Activated effector memory CD4-positive, alpha-beta T cell treated with anti-CD3 and anti-CD28 coated beads, Interleukin-2, amount 50 U/mL, for 16 hours (primary cell): ENCODE data around the gene PTPRCAP.
A peak's percentile ranks its signal among the peaks of the same experiment; 100 is the strongest.

Source experiments
- DNase-seq: peaks from one replicate; pipeline ENCODE4 v3.0.0-alpha.2; 2020

The PTPRCAP gene

DNA sequence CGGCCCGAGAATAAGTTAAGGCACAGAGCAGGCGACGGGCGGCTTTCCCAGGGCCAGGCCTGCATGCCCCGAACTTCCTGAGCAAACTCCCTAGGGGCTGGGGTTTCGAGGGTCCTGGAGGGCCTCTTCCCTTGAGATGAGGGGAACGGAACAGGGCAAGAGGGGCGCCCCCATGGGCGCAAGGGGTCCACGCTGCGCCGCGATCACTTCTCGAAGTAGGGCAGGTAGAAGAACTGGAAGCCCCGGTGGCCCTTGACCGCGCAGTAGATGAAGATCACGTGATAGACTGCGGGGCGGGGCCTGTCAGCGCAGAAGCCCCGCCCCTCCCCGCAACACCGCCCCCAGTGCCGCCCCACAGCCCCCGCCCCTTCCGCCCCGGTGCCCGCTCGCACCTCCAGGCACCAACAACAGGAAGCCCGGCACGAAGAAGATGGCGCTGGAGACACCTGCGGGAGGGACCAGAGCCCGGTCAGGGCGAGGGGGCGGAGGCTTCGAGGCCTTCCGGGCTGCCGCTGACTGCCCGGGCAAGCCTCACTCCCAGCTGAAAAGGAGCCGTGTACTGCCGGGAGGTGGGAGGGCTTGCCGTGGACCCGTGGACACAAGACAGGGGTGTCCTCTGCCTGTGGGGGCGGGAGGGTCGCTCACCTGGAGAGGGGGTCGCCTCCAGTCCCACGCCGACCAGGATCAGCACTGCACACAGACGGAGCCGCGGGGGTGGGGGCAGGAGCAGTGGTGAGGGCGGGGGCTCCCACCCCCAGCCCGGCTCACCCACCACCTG, 27.1 kb upstream of the PTPRCAP start:
- peak; percentile 97 for DNase-seq

DNA sequence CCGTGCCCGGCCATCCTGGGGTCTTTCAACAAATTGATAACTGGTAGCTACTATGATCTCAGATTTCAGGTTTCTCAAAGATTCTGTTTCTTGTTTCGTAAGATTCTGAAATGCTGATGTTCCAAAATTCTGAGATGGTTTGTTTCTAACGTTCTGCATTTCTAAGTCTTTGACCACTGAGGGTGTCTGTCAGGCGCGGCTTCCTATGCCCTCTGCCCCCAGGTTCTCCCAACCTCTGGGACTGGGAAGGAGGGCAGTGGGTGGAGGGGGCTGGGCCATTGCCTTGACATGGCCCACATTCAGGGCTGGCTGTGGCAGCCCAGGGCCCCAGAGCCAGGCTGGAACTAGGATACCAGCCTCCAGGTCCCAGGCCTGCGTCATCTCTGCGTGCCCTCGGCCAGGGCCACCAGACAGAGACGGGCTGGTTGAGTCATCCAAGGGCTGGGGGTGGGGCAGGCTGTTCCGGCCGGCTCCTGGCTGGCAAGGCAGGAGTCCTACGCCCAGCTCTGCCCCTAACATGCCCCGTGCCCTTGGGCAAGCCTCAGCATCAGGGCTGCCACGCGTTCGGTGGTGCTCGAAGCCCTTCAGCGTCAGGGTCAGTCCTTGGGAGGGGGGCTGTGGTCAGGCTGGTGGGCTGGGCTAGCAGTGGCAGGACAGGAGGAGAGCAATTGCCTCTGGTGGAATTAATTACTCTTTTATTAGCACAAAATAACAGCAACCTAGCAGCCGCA, 26.4 kb upstream of the PTPRCAP start:
- DNase-seq, result no peak

DNA sequence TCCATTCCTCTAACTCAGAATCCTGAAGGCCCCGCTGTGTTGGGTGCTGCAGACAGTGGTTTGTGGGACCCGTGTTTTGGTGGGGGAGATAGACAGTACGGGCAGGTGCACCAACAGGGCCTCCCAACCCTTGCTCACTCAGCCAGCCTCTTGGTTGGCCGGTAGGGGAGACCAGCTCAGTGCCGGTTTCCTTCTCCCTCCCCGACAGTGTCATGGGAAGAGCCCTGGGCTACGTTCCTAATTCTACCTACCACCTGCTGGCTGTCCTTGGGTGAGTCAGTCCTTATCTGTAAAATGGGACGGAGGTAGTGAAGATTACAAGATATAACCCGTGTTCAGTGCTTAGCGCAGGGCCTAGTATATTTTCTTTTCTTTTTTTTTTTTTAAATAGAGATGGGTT, 25.7 kb upstream of the PTPRCAP start:
- DNase-seq, result no peak

DNA sequence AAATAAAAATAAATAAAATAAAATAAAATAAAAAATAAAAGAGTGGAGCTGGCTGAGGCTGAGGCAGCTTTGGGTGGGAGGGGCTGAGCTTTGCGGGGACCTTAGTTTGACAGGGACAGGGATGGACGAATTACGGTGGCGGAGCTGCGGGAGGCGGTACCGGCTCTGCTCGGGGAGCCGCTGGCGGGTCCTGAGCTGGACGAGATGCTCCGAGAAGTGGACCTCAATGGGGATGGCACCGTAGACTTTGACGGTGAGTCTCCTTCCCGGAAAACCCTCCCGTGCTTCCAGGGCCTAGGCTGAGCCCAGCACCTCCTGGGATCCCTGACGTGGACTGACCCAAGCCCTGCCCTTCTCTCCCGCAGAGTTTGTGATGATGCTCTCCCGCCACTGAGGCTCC, 20.8 kb upstream of the PTPRCAP start:
- DNase-seq, result no peak

DNA sequence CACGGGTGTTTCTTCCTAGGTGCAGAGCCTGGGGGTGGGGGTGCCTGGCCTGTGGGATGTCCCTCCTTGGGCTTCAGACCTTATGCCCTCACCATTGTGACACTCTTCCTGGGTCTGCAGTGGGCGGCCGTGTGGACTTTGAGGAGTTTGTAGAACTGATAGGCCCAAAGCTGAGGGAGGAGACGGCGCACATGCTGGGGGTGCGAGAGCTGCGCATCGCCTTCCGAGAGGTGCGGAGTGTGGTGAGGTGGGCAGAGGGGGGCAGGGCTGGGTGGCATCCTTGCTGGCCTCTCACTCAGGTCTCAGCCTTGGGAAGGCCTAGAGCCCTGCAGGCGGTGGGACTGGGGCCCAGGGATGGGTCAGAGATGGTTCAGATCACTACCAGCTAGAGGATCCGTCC, 20.0 kb upstream of the PTPRCAP start:
- no peak for DNase-seq

DNA sequence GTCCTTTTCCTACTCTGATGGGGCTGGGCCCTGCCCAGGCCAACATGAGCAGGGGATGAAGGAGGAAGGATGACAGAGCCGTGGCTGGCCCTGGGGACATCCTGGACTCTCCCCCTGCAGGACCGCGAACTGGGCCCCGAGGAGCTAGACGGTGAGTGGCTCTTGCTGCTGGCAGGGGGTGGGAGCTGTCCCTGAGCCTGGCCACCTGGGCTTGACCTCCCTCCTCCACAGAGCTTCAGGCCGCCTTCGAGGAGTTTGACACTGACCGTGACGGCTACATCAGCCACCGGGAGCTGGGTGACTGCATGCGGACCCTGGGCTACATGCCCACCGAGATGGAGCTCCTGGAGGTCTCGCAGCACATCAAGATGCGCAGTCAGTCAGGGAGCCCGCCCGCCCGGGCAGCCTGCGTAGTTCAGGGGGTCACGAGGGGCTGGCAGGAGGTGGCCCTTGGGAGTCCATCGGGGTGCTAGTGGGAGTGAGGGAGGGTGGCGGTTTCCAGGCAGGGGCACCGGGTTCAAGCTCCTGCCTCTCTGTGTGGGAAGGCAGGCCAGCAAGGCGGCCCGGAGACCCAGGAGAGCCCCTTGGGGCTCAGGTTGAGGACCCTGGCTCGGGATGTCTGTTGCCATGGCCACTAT, 18.7 kb upstream of the PTPRCAP start:
- DNase-seq, result no peak

DNA sequence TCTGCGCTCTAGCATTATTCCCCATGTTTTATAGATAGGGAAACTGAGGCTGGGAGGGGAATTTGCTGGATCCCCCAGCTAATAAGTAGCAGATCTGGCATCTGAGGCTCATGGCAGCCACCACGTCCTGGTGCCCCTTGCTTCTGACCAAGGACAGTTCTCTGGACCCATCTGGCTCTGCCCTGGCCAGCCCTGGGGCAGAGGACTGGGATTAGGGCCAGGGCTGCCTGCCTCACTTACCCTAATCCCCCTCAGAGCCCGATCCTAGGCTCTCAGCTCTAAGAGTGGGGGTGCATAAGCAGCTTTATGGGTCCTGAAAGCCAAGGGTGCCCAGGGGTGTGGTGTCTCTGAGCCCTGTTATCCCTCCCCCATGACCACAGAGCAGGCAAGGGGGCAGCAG, 17.6 kb upstream of the PTPRCAP start, which contains the start of gene CABP4:
Gene CABP4 (plus strand): TSS at position 301 of the 400 bp plus-strand sequence. CDS start 70 bp downstream, at position 371.
- no peak for DNase-seq

DNA sequence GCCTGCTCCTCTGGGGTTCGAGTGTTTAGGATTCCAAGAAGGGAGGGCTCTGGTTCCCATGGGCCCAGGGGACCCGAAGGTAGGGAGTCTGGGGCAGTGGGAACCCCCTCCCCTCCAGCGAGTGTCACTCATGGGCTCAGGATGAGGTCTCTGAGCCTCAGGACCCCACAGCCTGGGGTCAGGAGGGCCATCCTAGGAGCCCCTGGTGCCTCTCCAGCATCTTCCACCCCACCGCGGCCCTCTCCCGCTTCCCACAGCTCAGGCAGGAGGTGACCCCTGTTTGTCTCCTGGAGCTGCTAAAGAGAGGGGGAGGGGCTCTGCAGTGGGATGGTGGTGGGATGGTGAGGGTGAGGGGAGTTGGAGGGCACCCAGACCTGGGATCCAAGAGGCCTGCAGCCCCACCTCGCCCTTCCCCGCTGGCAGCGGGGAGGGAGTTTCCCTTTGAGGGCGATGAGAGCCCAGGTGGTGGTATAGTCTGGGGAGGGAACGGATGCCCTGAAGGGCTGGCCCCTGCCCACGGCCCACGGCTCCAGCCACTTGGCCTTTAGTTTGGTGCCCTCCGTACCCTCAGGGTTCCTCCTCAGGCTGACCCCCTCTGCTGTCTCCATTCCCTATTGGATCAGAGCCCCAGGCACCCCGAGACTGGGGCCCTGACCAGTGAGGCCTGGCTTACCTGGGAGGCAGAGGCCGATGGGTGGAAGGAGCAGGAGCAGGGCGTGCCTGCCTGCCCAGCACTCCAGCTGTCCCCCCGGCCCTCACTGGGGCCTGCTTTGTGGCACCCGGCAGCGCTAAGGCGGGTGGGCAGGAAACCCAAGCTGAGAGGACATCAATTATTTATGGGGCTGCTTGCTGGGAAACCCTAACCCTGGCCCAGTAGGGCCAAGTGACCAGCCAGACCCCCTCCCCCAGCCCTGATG, 16.6 kb upstream of the PTPRCAP start:
- DNase-seq, result no peak

- DNase-seq, result no peak
Measured at GRCh38 chr11:67452141-67452952, 14.9 kb upstream of the PTPRCAP start, which contains the start of gene GPR152. TSS of gene GPR152 (minus strand) at chr11:67452729. CDS start at chr11:67452724, 5 bp downstream.

DNA sequence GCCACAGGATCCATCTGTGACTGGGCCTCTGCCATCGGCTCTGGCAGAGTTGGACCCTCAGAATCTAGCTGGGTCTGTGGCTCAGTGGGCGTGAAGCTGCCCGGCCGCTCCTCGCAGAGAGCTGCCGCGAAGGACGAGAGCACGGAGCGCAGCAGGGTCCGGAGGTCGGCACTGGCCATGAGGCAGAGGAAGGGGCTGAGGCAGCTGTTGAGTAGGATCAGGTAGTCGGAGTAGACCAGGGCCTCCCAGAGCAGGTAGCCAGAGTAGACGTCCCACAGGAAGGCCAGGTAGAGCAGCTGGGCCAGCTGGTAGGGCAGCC, 14.1 kb upstream of the PTPRCAP start:
- no peak for DNase-seq

DNA sequence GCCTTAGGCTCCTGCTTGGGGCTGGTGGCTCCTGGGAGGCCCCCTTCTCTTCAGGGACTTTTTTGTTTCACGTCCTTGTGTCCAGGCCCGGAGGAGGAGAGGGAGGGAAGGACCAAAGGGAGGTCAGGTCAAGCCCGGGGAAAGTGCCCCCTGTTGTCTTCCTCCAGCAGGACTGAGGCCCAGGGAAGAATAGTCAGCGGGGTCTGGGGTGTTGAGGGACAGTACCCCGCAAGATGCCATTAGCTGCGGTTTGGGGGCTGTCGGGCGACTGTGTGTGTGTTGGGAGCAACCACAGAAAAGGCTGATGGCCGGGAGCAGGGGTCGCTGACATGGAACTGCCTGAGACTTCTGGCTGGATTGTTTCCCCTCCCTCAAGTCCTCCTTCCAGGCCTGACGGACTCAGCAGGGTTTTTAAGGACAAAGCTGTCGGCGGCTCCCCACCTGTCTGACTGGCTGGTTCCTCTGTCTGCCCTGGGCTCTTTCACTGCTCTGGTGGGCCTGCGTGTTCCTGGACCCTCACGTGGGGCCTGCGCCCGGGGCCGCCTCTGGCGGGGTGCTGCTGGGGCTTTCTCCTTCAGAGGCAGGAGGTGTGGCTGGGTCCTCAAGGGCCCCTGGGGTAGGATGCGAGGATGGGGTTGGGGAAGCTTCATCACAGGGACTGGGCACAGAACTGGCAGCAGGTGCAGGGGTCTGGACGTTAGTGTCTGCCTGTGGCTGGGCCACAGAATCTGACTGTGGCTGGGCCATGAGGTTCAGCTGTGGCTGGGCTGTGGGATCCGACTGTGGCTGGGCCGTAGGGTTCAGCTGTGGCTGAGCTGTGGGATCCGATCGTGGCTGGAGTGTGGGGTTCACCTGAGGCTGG, 13.5 kb upstream of the PTPRCAP start:
- DNase-seq, result no peak

DNA sequence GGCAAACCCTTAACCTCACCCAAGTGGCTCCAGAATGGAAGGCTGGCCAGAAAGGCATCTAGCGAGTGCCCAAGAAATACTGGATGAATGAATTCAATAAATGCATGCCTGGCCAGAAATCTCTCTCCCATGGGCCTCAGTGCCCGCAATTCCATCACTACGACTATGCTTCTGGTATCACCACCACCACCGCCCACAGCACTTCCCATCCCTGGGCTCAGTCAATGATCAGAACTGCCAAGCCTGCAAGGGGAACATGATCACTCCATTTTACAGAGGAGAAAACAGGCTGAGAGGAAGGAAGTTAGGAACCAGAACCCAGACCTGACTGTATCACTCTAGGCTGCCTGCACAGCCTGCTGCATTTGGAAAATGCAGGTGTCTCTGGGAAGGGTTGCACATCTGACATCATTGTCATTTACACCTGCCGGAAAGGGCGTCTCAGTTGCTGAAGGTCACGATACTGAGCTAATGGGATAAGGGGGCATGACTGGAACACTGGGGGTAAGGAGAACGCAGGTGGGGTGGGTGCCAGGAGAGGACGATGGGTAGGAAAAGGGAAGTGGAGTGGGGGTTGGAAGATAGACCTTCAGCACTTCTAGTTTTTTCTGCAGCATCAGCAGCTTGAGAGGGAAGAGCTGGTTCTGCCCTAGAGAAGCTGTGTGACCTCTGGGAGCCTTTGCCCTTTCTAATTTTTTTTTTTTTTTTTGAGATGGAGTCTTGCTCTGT, 11.8 kb upstream of the PTPRCAP start:
- DNase-seq, result no peak

DNA sequence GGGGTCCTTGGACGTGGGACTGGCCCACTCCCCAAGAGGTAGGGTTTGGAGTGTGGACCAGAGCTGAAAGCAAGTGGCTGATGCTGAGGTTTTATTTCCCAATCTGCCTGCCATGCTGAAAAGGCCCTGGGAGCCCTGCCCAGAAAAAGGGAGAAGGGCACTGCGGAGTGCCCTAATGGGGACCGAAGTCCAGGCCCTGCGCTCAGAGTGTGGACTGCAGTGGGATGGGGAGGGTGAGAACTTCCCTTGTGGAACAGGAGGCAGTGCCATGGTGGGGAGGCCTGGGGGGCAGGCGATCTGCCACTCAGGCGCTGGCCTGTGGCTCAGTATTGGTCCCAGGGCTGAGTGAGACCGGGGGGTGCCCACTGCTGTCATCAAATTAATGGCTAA, 10.7 kb upstream of the PTPRCAP start:
- DNase-seq, result no peak

- no peak for DNase-seq
Measured at GRCh38 chr11:67445515-67445914, 8.0 kb upstream of the PTPRCAP start.

- no peak for DNase-seq
Measured at GRCh38 chr11:67442504-67443404, 5.3 kb upstream of the PTPRCAP start.

- DNase-seq, result no peak
Measured at GRCh38 chr11:67441731-67442351, 4.4 kb upstream of the PTPRCAP start.

GRCh38 chr11:67441098-67441563, 3.6 kb upstream of the PTPRCAP start:
- no peak for DNase-seq
